Stimulated activated CD4-positive, alpha-beta T cell treated with anti-CD3 and anti-CD28 coated beads, Interleukin-15, amount 100 ng/mL, for 24 hours (primary cell): ENCODE results near the gene NANOS1.

Experiments
- DNase-seq: peaks from one replicate; pipeline ENCODE4 v3.0.0-alpha.2; 2020

Gene NANOS1, protein sequence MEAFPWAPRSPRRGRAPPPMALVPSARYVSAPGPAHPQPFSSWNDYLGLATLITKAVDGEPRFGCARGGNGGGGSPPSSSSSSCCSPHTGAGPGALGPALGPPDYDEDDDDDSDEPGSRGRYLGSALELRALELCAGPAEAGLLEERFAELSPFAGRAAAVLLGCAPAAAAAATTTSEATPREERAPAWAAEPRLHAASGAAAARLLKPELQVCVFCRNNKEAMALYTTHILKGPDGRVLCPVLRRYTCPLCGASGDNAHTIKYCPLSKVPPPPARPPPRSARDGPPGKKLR

DNA sequence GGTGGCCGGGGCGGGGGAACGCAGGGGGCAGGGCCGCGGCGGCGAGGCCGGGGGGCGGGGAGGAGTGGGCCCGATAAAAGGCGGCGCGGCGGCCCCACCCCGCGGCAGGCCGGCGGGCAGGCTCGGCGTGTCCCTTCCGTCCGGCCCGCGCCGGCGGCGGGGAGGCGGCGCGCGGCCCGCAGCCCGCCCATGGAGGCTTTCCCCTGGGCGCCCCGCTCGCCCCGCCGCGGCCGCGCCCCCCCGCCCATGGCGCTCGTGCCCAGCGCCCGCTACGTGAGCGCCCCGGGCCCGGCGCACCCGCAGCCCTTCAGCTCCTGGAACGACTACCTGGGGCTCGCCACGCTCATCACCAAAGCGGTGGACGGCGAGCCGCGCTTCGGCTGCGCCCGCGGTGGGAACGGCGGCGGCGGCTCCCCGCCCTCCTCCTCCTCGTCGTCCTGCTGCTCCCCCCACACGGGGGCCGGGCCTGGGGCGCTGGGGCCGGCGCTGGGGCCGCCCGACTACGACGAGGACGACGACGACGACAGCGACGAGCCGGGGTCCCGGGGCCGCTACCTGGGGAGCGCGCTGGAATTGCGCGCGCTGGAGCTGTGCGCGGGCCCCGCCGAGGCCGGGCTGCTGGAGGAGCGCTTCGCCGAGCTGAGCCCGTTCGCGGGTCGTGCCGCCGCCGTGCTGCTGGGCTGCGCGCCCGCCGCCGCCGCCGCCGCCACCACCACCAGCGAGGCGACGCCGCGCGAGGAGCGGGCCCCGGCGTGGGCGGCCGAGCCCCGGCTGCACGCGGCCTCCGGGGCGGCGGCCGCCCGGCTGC lies at the start of gene NANOS1:
Gene NANOS1, plus strand, starts transcription at position 102 of the 808 bp plus-strand sequence. Its CDS starts 88 bp downstream, at position 190.
- DNase-seq, result peak; percentile 49

DNA sequence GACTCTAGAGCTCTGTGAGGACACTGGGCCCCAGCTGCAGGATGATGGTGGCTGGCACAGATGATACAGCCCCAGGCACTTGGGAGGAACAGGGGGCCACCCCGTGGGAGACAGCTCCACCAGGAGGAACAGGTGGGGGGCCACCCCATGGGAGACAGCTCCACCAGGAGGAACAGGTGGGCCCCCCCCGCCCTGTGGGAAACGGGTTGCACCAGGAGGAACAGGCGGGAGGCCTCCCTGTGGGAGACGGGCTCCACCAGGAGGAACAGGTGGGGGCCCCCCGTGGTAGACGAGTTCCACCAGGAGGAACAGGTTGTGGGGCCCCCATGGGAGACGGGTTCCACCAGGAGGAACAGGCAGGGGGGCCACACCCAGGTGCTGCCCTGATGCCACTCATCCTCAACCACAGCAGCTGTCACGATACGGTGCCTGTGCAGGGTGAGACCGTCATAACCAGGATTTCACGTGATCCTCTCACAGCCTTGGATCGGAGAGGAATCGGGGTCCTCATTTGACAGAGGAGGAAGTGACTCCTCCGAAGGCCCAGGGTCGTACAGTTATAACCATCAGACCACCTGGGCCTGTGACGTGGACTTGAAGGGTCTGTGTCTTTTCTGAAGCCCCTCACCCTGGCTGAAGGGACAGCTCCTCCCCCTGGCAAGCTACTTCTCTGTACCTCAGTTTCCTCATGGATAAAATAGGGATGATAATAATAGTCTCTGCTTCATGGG lies 49.2 kb upstream of the NANOS1 start:
- no peak for DNase-seq

DNA sequence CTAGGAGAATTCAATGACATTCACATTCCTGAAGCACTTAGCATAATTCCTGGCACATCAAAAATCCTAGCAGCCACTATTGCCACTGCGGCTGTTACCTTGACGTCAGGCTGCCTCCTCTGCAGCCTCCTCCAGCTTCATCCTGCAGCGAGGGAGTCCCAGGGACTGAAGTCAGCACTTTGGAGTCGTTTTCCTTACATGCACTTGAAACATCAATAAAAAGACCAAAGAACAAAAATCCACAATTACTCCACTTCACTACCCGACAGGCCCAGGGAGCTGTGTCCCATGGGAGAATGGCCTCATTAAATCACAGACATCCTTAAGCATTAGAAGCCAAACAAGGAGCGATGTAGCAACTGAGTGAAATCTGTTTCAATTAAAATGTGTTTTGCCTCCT lies 48.6 kb upstream of the NANOS1 start:
- DNase-seq, result no peak

DNA sequence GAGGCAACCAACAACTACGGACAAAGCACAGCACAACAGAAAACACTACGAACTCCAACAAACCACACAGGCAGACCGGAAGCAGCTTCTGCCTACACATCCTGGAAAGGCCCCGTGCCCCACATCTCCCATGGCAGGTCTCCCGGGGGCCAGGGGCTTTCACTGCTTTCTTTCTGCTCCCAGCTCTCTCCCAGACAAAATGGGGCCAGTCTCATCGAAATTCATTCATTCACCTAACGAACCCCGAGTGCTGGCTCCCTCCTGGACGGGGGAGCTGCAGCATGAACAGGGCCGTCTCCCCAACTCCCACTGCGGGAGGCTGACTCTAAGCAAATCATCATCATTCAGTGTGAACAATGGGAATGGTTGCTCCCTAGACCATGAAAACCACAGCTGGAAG lies 47.6 kb upstream of the NANOS1 start:
- DNase-seq, result no peak

DNA sequence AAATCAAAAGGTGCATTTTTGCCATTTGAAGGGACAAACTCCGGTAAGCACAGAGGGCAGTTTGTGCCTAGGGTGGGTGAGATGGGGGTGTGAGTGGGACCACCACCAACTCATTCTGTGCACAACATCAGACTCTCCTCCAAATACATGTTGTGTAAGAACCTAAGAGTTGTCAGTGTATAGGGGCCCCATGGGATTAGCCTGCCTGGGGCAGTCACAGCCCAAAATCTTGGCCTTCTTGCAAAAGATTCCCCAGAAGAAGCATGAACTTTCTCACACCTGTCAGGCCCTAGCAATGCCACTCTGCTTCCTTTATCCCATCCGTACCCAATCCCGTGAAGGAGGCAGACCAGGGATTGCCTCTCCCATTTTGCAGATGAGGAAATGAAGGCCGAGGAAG lies 47.1 kb upstream of the NANOS1 start:
- DNase-seq, result no peak

DNA sequence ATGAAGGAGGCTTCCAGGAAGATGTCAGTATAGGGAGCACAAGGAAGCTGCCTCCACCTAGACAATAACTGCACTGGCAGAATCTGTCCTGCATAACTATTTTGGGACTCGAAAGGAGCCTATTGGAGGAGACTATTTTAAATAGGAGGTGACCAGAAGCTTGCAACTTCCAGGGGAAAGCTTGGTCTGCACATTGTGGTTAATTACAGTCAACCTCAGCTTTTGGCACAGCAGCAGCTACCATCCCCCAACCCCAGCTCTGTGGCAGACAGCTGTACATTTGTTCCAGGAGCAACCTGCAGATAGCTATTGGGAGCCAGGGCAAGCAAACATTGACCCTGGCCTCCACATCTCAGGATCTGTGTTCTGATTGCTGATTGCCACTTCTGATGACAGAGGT lies 46.3 kb upstream of the NANOS1 start:
- DNase-seq, result no peak

DNA sequence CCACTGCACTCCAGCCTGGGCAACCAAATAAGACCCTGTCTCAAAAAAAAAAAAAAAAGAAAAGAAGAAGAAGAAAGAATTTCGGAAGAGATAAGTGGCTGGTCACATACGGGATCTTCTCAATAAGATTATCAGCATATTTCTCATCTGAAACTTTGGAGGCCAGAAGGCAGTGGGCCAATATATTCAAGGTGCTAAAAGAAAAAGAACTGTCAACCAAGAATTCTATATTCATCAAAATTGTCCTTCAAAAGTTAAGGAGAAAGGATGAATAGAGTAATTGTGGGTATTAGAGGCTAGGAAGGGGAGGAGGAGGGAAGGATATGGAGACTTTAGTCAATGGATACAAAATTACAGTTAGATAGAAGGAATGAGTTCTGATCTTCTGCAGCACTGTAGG lies 43.9 kb upstream of the NANOS1 start:
- no peak for DNase-seq

DNA sequence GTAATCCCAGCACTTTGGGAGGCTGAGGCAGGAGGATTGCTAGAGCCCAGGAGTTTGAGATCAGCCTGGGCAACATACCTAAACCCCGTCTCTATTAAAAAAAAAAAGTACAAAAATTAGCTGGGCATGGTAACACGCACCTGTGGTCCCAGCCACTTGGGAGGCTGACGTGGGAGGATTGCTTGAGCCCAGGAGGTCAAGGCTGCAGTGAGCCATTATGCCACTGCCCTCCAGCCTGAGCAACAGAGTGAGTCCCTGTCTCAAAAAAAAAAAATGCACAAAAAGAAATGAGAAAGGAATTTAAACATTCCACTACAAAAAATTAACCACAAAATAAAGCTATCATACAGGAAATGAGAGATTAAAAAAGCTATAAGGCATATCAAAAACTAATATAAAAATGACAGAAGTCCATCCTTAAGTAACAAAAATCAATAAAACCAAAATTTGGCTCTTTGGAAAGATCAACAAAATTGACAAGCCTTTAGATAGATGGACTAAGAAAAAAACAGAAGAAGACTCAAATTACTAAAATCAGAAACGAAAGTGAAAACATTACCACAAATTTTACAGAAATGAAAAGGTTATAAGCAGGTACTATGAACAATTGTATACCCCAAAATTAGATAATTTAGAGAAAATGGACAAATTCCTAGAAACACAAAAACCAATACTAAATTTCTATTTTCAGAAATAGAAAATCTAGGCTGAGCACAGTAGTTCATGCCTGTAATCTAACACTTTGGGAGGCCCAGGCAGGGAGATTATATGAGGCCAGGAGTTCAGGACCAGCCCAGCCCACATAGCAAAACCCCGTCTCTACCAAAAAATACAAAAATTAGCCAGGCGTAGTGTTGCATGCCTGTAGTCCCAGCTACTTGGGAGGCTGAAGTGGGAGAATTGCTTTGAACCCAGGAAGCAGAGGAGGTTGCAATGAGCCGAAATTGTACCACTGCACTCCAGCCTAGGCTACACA lies 42.4 kb upstream of the NANOS1 start:
- no peak for DNase-seq

DNA sequence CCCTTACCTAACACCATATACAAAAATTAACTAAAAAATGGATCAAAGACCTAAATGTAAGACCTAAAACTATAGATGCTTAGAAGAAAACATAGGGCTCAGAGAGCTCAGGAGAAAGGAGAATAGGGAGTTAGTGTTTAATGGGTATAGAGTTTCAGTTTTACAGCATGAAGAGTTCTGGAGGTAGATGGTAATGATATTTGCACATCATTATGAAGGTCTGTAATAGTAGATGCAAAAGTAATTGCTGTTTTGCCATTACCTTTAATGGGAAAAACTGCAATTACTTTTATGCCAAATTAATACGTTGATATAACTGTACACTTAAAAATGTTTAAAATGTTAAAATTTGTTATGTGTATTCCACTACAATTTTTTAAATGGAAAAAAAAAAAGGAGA lies 39.2 kb upstream of the NANOS1 start:
- DNase-seq, result no peak

DNA sequence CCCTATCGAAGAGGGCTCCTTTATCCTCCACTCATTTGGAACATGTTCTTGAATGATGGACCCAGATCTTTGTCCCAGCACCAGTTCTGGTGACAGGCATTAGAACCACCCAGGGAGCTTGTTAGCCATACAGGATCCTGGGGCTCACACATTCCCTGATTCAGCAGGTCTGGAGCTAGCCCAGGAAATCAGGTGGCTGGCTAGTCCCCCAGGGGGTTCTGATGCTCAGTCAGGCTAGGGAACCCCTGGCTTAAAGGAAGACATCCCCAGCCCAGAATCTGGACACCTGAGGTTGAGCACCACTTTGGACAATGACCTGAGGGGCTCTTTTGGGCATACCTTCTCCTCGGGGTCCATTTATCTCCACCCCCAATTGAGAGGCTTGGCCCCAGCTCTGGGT lies 37.0 kb upstream of the NANOS1 start:
- no peak for DNase-seq

DNA sequence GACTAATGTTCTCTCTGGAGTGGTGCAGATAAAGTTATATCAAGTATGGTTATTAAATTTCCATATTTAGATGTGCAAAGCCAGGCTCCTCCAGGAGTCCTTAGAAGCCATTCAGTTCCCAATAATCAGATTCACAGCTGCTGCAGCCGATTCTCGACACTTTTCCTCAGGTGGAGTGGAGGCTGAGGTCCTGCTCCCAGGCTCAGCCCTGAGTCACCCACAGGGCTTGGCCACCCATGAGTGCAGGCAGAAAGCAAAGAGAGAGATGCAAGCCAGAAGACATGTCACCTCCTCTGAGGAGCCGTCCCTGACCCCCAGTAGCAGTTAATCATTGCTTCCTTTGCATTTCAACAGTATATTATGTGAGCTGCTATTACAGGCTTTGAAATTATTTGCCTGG lies 36.3 kb upstream of the NANOS1 start:
- no peak for DNase-seq

DNA sequence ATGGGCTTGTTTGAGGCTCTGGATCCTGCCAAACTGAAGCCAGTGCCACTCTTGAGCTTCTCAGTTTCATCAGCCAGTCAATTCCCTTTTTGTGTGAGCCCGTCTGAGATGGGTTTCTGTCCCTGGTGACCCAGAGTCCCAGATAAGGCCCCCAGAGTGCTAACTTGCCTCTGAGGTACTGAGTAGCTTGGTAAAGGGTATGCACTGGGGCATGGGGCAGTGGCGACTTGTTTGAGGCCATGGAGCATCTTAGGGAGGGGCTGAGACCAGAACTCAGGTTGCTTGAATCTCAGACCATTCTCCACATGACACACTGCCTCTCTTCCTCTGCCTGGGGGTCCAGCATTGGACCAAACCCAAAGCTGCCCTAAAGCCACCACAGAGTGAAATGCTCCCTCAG lies 35.2 kb upstream of the NANOS1 start:
- no peak for DNase-seq

DNA sequence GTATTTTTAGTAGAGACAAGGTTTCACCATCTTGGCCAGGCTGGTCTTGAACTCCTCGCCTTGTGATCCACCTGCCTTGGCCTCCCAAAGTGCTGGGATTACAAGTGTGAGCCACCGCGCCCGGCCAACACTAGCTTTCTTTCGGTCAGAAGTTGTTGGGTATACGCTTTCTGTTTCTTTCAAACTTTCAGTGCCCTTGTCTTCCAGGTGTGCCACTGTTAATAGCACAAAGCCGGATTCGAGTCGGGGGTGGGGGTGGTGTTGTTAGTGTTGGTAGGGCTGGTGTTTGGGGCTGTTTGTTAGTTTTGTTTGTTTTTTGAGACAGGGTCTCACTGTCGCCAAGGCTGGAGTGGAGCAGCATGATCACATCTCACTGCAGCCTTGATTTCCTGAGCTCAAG lies 33.8 kb upstream of the NANOS1 start:
- no peak for DNase-seq

DNA sequence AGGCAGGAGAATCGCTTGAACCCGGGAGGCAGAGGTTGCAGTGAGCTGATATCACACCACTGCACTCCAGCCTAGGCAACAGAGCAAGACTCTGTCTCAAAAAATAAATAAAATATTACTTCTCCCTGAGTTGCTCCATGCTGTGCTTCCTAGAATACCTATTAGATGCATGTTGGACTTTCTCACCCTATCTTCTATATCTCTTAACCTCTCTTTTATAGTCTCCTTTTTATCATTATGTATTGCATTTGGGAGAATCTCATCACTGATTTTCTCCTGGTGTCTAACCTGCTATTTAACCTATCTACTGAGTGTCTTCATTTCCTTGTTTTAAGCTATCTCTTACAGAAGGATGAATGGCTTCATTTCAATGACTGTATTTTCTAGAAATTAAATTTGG lies 32.1 kb upstream of the NANOS1 start:
- no peak for DNase-seq

DNA sequence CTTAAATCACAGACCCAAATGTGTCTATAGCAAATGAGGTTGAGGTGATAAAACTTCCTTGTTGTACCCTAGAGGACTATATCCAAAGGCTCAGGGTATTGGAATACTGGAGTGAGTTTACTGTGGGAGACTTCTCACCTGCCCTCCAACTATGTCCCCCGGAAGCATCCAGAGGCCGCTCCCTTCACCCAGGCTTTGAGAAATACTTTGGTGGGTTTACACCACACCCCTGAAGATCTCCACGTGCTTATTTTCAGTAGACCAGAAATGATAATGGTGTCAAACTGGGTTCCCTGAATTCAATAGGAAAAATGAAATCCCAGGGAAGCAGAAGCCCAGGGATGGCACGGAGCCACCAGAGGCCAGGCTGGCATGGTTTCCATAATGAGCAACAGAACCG lies 31.3 kb upstream of the NANOS1 start:
- DNase-seq, result no peak

DNA sequence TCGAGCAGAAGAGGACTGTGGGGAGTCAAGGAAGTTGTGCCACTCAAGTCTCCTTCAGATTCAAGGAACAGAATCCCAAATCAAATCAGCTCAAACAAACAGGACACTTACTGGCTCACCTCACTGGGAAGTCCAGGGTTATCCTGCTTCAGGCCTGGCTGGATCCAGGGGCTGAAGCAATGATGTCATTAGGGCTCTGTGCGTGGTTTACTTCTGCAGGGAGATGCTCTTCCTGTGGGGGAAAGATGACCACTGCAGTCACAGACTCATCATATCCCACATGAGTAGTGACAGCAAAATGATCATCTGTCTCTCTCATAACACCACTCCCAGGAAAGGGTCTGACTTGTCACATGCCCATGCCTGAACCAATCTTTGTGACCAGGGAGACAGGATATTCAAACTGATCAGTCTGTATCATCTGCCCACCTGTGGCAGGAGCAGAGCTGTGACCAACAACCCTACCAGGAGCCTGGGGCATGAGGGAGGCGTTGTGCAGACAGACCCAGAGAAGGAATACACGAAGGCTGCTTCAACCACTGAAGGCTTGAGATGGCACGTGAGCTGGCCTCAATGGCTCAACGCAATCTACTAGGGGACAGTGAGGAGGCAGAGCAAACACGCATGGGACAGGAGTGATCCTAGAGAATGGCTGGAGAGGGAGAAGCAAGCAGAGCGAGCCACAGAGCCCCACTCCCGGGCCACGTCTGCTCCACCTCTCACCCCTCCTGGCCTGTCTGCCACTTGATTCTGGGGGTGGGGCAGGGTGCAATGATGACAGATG lies 27.6 kb upstream of the NANOS1 start:
- no peak for DNase-seq

DNA sequence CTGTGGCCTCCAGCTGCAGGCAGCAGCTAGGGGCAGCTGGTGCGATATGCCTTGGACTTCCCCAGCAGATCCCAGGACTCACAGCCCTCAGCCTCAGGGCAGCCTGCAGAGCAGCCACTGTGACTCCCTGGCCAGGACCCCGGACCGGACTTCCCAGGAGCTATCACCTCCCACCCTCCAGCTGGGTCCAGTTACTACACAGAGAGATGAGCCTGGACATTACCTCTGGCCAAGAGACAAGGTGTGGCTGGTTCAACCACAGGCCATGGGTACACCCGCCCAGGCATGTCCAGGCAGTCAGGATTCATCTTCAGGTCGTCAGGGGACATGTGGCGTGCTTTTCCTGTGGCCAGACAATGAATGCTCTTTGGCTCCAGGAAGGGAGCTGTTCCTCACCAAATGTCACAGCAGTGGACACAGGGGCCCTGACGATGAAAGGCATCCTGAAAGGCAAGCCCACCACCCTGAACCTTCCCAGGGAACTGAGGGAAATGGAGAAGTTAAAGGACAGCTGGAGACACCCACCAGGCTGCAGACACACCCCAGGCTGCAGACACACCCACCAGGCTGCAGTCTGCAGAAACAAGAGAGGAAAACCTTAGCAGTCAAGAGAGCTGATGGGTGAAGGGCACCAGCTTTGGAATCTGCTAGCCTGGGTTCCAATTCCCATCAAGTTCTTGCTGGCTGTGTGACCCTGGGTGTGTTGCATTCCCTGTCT lies 25.8 kb upstream of the NANOS1 start:
- no peak for DNase-seq

DNA sequence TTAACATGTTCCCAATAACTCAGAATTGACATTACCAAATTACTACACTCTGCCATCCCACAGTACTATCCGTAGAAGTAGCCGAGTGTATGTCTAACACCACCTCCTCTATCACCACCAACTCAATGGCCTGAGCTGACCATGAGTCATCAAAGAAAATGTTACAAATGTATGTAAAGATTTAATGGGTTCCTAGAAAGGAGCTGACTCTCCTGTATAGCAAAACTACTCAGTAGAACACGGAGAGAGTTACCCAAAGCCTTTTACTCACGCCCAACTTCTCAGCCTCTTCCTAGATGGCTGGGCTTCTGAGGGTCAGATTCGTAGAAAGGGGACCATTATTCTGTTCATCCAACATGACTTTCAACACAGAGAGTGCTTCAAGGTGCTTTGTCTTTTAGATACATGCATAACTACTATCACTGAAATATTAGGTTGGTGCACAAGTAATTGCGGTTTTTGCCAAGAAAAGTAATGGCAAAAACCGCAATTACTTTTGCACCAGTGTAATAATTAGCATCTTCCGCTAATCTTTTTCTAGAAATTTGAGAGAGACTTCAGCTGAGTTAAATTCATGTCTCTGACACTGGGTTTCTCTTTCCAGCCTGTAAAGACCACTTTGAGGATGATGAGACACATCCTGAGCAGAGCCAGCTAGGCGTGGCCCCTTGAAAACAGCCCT lies 24.0 kb upstream of the NANOS1 start:
- no peak for DNase-seq

DNA sequence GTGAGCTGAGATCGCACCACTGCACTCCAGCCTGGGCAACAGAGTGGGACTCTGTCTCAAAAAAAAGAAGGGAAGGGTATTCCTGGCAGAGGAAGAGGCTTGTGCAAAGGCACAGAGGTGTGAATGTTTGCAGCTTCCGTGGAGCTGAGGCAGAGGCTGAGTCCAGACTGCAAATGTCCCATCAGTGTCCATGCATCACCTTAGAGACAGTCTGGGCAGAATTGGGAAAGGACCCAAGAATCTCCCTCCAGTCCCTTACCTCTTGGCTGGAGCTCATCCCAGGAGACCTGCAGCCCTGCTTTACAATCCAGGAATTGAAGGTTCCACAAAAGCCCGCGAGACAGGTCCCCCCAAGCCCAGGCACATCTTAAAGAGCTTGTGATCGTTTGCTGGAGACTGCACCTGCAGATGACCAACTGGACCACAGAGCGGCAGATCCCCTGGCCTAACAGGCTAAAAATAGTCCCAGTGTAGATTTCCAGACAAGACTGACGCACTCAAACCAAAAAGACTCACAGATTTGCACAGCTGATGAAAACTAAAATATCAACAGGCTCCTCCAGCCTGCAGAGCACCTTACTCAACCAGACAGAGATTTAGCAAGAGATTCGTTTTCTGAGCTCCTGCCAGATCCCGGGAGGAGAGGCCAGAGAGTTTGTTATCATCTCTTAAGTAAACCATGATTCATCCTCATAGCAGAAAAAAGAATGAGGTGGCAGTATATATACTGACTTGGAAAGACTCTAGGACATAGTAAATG lies 22.9 kb upstream of the NANOS1 start:
- no peak for DNase-seq

DNA sequence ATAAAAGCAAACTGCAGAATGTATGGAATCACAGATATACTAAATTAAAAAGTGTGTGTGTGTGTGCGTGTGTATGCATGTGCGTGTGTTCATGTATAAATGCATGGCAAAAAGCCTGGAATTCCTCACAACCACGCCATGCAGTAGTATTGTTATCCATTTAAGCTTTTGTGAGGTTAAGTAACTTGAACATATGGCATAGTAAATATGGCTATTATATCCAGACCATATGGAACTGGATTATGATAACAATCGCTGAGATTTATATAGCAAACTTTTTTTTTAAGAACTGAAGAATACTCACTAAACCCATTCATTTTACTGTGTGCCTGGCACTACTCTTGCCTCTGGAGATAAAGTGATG lies 22.3 kb upstream of the NANOS1 start:
- no peak for DNase-seq
